PC-3 (cell line): ENCODE measurements around the gene COL11A1.

Source experiments
- EZH2 ChIP-seq: fragments of 300-600 bp; sonication (generic); IDR thresholded peaks from one replicate; pipeline ENCODE4 v1.6.1; 2017; ENCODE audit warnings: antibody characterized with exemption, mild to moderate bottlenecking, low read length; ENCODE audit not compliant: unreplicated experiment
- TF ChIP-seq, protein P1 (sequence below): fragments of 300-600 bp; sonication (generic); conservative IDR thresholded peaks from 2 replicates; pipeline ENCODE4 v1.5.1; 2017; ENCODE audit warnings: antibody characterized with exemption, low read depth, mild to moderate bottlenecking, low read length

DNA sequence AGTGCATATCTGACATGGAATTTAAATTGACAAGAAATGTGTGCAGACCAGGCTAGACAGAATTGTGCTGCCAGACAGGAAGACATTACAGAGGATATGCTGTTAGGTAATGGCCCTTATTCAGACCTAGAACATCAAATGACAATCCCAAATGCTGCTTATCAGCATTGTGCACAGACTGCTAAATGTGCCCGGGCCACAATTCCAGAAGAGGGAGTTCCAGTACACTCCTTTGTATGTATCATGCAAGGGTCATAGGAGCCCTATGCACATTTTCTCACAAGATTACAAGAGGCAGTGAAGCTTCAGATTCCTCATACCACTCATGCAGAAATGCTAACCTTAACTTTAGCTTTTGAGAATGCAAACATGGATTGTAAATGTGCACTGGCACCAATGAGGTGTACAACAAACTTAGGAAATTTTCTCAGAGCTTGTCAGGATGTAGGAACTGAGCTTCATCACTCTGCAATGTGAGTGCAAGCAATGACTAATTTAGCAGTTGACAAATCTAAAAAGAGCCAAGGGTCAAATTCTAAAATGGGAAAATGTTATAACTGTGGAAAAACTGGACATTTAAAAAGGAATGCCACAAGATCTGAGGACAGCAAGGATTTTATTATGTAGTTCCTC, 273.5 kb downstream of the COL11A1 start:
- TF ChIP-seq, protein P1, sequence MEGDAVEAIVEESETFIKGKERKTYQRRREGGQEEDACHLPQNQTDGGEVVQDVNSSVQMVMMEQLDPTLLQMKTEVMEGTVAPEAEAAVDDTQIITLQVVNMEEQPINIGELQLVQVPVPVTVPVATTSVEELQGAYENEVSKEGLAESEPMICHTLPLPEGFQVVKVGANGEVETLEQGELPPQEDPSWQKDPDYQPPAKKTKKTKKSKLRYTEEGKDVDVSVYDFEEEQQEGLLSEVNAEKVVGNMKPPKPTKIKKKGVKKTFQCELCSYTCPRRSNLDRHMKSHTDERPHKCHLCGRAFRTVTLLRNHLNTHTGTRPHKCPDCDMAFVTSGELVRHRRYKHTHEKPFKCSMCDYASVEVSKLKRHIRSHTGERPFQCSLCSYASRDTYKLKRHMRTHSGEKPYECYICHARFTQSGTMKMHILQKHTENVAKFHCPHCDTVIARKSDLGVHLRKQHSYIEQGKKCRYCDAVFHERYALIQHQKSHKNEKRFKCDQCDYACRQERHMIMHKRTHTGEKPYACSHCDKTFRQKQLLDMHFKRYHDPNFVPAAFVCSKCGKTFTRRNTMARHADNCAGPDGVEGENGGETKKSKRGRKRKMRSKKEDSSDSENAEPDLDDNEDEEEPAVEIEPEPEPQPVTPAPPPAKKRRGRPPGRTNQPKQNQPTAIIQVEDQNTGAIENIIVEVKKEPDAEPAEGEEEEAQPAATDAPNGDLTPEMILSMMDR: no peak; the same call in 1 of the 2 replicates
- no peak for TF ChIP-seq EZH2
